Measurements from ENCODE around the gene AUNIP. TPM values are rescaled to one million over a fixed set of nuclear protein-coding genes. Genes with fewer than 3 reads are reported as not detected.

AUNIP gene
- total RNA-seq, 1 experiment from 2014 or later: 12.1 TPM

GRCh38 chr1:25888426-25888987 lies 29.2 kb upstream of the AUNIP start:
- no peak overlapping the region for H2AFZ ChIP-seq (ENCODE audit: low read depth, low read length, poor library complexity, severe bottlenecking)
- H3K4me2 ChIP-seq (ENCODE audit: low read length): peak overlapping the region; percentile 87
- no peak for ATAC-seq
- peak overlapping the region; percentile 94 for H3K27ac ChIP-seq (ENCODE audit: low read depth, low read length)
- no peaks in the 10 kb centered on the region for H3K79me2 ChIP-seq (ENCODE audit: insufficient read depth, low read length)
- H3K4me1 ChIP-seq (ENCODE audit: control insufficient read depth in 1 of 2, insufficient read depth in 2 of 2, low read length in 2 of 2): peaks cover 42 to 56% of the 10 kb centered on the region in 2 experiments
- RAD21 ChIA-PET (ENCODE audit: low non-redundant PET in 1 of 2, low total read pairs in 2 of 2, uncharacterized antibody in 2 of 2, unreplicated experiment in 2 of 2): no interaction called here
- H3K27me3 ChIP-seq (ENCODE audit: insufficient read depth, low read length): no peaks in the 10 kb centered on the region
- no peak overlapping the region for H3K4me3 ChIP-seq (replicated peaks in 1 of 2; ENCODE audit: low read depth in 1 of 2, low read length in 2 of 2)
- no peaks in the 10 kb centered on the region for H4K20me1 ChIP-seq (ENCODE audit: insufficient read depth)
- no peaks in the 10 kb centered on the region for H3K36me3 ChIP-seq (ENCODE audit: control insufficient read depth in 1 of 2, insufficient read depth in 2 of 2, low read length in 2 of 2)
- CTCF ChIA-PET: no interaction called here
- no peak overlapping the region for H3K9ac ChIP-seq (ENCODE audit: low read length)
- POLR2A ChIA-PET: interaction anchor here (5.5 kb wide), 1 partner anchor 13 kb away, joined by 31 read pairs; the partner anchor contains the start of gene PAQR7
- intact Hi-C loops (cut with micrococcal nuclease): no loop called here
- no TSS peak for BruUV-seq (replicated peaks)
- no peaks in the 10 kb centered on the region; the same call in 1 of the 2 replicates for H3K9me2 ChIP-seq (ENCODE audit: insufficient read depth)
- DNase-seq (ENCODE audit: low read depth, low spot score): no peak
- no peaks in the 10 kb centered on the region for H3K9me3 ChIP-seq (ENCODE audit: control insufficient read depth in 1 of 2, insufficient read depth in 1 of 2, low read depth in 1 of 2, low read length in 2 of 2)
- TF ChIP-seq FOSL1 (IDR thresholded peaks at IDR 0.05; ENCODE audit: low read depth) (no peak), REST (IDR thresholded peaks at IDR 0.05; ENCODE audit: low read depth) (no peak), CBX3 (IDR thresholded peaks at IDR 0.05; ENCODE audit: low read depth) (no peak)

GRCh38 chr1:25885602-25886001 lies 26.3 kb upstream of the AUNIP start:
- H2AFZ ChIP-seq (ENCODE audit: low read depth, low read length, poor library complexity, severe bottlenecking): no peak overlapping the region
- peaks cover 17 to 27% of the 10 kb centered on the region in 2 experiments for H3K4me1 ChIP-seq (ENCODE audit: control insufficient read depth in 1 of 2, insufficient read depth in 2 of 2, low read length in 2 of 2)
- no peaks in the 10 kb centered on the region for H3K27me3 ChIP-seq (ENCODE audit: insufficient read depth, low read length)
- H4K20me1 ChIP-seq (ENCODE audit: insufficient read depth): no peaks in the 10 kb centered on the region
- H3K9me2 ChIP-seq (ENCODE audit: insufficient read depth): no peaks in the 10 kb centered on the region; the same call in 1 of the 2 replicates
- no peaks in the 10 kb centered on the region for H3K36me3 ChIP-seq (ENCODE audit: control insufficient read depth in 1 of 2, insufficient read depth in 2 of 2, low read length in 2 of 2)
- no peak overlapping the region for H3K4me2 ChIP-seq (ENCODE audit: low read length)
- CTCF ChIA-PET: interaction anchor here (1.3 kb wide), 1 partner anchor 10 kb away, joined by 3 read pairs; no protein-coding TSS in a partner anchor
- H3K27ac ChIP-seq (ENCODE audit: low read depth, low read length): no peak overlapping the region
- POLR2A ChIA-PET: no interaction called here
- H3K9ac ChIP-seq (ENCODE audit: low read length): no peak overlapping the region
- ATAC-seq: no peak
- no peaks in the 10 kb centered on the region for H3K9me3 ChIP-seq (ENCODE audit: control insufficient read depth in 1 of 2, insufficient read depth in 1 of 2, low read depth in 1 of 2, low read length in 2 of 2)
- no peaks in the 10 kb centered on the region for H3K79me2 ChIP-seq (ENCODE audit: insufficient read depth, low read length)
- RAD21 ChIA-PET (ENCODE audit: low non-redundant PET in 1 of 2, low total read pairs in 2 of 2, uncharacterized antibody in 2 of 2, unreplicated experiment in 2 of 2): no interaction called here
- BruUV-seq (replicated peaks): no TSS peak
- no peak for DNase-seq (ENCODE audit: low read depth, low spot score)
- H3K4me3 ChIP-seq (replicated peaks in 1 of 2; ENCODE audit: low read depth in 1 of 2, low read length in 2 of 2): no peak overlapping the region
- intact Hi-C loops (cut with micrococcal nuclease): no loop called here
- no peak for TF ChIP-seq TCF7L2 (IDR thresholded peaks at IDR 0.05; ENCODE audit: borderline replicate concordance, extremely low read depth, insufficient read depth, insufficient read length)
- no peak for TF ChIP-seq REST (IDR thresholded peaks at IDR 0.05; ENCODE audit: low read depth)
- TF ChIP-seq ELF1 (IDR thresholded peaks at IDR 0.05; ENCODE audit: borderline replicate concordance, low read depth): no peak
- TF ChIP-seq POLR2AphosphoS5 (IDR thresholded peaks at IDR 0.05; ENCODE audit: low read depth, low read length): no peak
- no peak for TF ChIP-seq EZH2 (IDR thresholded peaks at IDR 0.05)
- no peak for TF ChIP-seq SP1 (IDR thresholded peaks at IDR 0.05; ENCODE audit: low read depth)
- TF ChIP-seq FOSL1 (IDR thresholded peaks at IDR 0.05; ENCODE audit: low read depth): no peak
- no peak for TF ChIP-seq JUND (IDR thresholded peaks at IDR 0.05)
- no peak for TF ChIP-seq POLR2A (IDR thresholded peaks at IDR 0.05; ENCODE audit: borderline replicate concordance, extremely low read depth, insufficient read depth, insufficient read length)
- no peak for TF ChIP-seq EGR1 (IDR thresholded peaks at IDR 0.05; ENCODE audit: low read depth)
- no peak for TF ChIP-seq YY1 (IDR thresholded peaks at IDR 0.05; ENCODE audit: extremely low read depth, insufficient replicate concordance, low read depth, low read length)

All from HCT116 (cell line).